B cell (primary cell): ENCODE measurements around the gene DLG1. TPM values are rescaled to one million over a fixed set of nuclear protein-coding genes. Genes with fewer than 3 reads are reported as not detected.

Experiments used
- ATAC-seq: fragments of 200-7000 bp; cut with Tn5 transposase; one replicate; pipeline ENCODE4 v1.10.0; 2021; ENCODE audit warnings: low read depth, mild to moderate bottlenecking, moderate number of reproducible peaks, moderate library complexity
- CTCF ChIA-PET: fragments of 350-600 bp; sonication (Branson Sonifier 250); formaldehyde crosslinking; loops from one replicate; lab custom pipeline; 2021; ENCODE audit warnings: antibody characterized with exemption, inconsistent platforms; lab: Charles Lee
- POLR2A ChIA-PET: fragments of 350-600 bp; sonication (Branson Sonifier 250); formaldehyde crosslinking; loops from one replicate; lab custom pipeline; 2021; ENCODE audit warnings: antibody characterized with exemption; lab: Charles Lee
- DNase-seq: peaks from one replicate; pipeline ENCODE4 v3.0.0; 2013
- H2AFZ ChIP-seq: 2 replicates; pipeline ENCODE4 v1.6.1; 2012; ENCODE audit warnings: mild to moderate bottlenecking, low read depth, low read length; ENCODE audit not compliant: insufficient read depth, poor library complexity, severe bottlenecking
- H3K27ac ChIP-seq, 2 donors: 1 replicate in 1 of 2; 2 replicates in 1 of 2; pipeline ENCODE4 v1.5.1; 2012 to 2013; ENCODE audit warnings: low read length in 2 of 2, mild to moderate bottlenecking in 2 of 2, moderate library complexity in 1 of 2
- H3K27me3 ChIP-seq, 4 experiments: fragments of 200-600 bp in 1 of 4; sonication (generic) in 1 of 4; replicated peaks in 1 of 4; 1 replicate in 2 of 4; 2 replicates in 2 of 4; pipeline versions ENCODE4 v1.6.1 to v1.7.0; 2013 to 2016; ENCODE audit warnings: low read length in 3 of 4, mild to moderate bottlenecking in 2 of 4, mixed read lengths in 1 of 4, moderate library complexity in 1 of 4; ENCODE audit not compliant: insufficient read depth in 4 of 4, control insufficient read depth in 3 of 4; ENCODE audit errors: control extremely low read depth in 1 of 4
- H3K36me3 ChIP-seq, 2 experiments: replicated peaks in 1 of 2; 1 replicate in 1 of 2; 2 replicates in 1 of 2; pipeline versions ENCODE4 v1.6.1 to v1.7.1; 2013; ENCODE audit warnings: low read length in 1 of 2; ENCODE audit not compliant: insufficient read depth in 2 of 2, control insufficient read depth in 1 of 2; ENCODE audit errors: control extremely low read depth in 1 of 2, extremely low read depth in 1 of 2
- H3K4me1 ChIP-seq, 2 donors: fragments of 200-600 bp in 1 of 2; sonication (generic) in 1 of 2; 1 replicate in 1 of 2; 2 replicates in 1 of 2; pipeline versions ENCODE4 v1.5.1 to v1.6.1; 2013 to 2017; ENCODE audit warnings: low read length in 2 of 2; ENCODE audit not compliant: control insufficient read depth in 2 of 2, insufficient read depth in 2 of 2
- H3K4me2 ChIP-seq: replicated peaks from 2 replicates; pipeline ENCODE3; 2012; ENCODE audit warnings: mild to moderate bottlenecking, low read depth, low read length; ENCODE audit not compliant: poor library complexity, severe bottlenecking
- H3K4me3 ChIP-seq, 5 experiments: fragments of 200-600 bp in 1 of 5; sonication (generic) in 1 of 5; 1 replicate in 3 of 5; 2 replicates in 2 of 5; pipeline versions ENCODE4 v1.5.1 to v1.7.0; 2011 to 2016; ENCODE audit warnings: low read length in 4 of 5, mild to moderate bottlenecking in 4 of 5, low read depth in 2 of 5, control low read depth in 1 of 5, moderate library complexity in 1 of 5; ENCODE audit not compliant: insufficient read depth in 1 of 5; ENCODE audit errors: control extremely low read depth in 1 of 5, extremely low read depth in 1 of 5
- H3K79me2 ChIP-seq: fragments of 200-600 bp; sonication (generic); one replicate; pipeline ENCODE4 v1.6.0; 2016; ENCODE audit warnings: low read length; ENCODE audit not compliant: control insufficient read depth, insufficient read depth
- H3K9ac ChIP-seq: fragments of 200-600 bp; sonication (generic); 2 replicates; pipeline ENCODE4 v1.6.1; 2017; ENCODE audit warnings: mild to moderate bottlenecking, low read length, moderate library complexity
- H3K9me3 ChIP-seq, 3 donors: one replicate each; pipeline versions ENCODE4 v1.6.1 to v1.7.1; 2013; ENCODE audit warnings: low read length in 2 of 3; ENCODE audit not compliant: control insufficient read depth in 2 of 3, insufficient read depth in 1 of 3; ENCODE audit errors: control extremely low read depth in 1 of 3
- H4K20me1 ChIP-seq: 2 replicates; pipeline ENCODE4 v1.6.0; 2012; ENCODE audit warnings: mild to moderate bottlenecking, low read length; ENCODE audit not compliant: insufficient read depth, control insufficient read depth, poor library complexity, severe bottlenecking
- H3K27ac Mint-ChIP-seq: one replicate; pipeline ENCODE4 v1.8.0; 2021; ENCODE audit warnings: mixed read lengths
- H3K27me3 Mint-ChIP-seq: one replicate; pipeline ENCODE4 v1.8.0; 2021; ENCODE audit warnings: mixed read lengths
- H3K4me1 Mint-ChIP-seq: one replicate; pipeline ENCODE4 v1.8.0; 2021; ENCODE audit warnings: mixed read lengths
- H3K4me3 Mint-ChIP-seq: one replicate; pipeline ENCODE4 v1.8.0; 2021; ENCODE audit warnings: mixed read lengths
- H3K9me3 Mint-ChIP-seq: one replicate; pipeline ENCODE4 v1.8.0; 2022; ENCODE audit warnings: mixed read lengths; ENCODE audit not compliant: insufficient read depth
- CTCF ChIP-seq: fragments of 200-600 bp; IDR thresholded peaks from one replicate; pipeline ENCODE4 v1.8.0; 2022; ENCODE audit warnings: antibody characterized with exemption, mild to moderate bottlenecking
- EZH2 ChIP-seq: IDR thresholded peaks from 2 replicates; pipeline ENCODE4 v1.6.1; 2012; ENCODE audit warnings: borderline replicate concordance, low read depth, mild to moderate bottlenecking, moderate library complexity, low read length; ENCODE audit not compliant: insufficient read depth, poor library complexity, severe bottlenecking
- WGBS: methylation state at CpG from one replicate; pipeline ENCODE4 v1.1.5; 2013; ENCODE audit warnings: missing lambda C conversion rate; ENCODE audit not compliant: insufficient coverage; 5-methylcytosine and 5-hydroxymethylcytosine counted together
- intact Hi-C: fragments of 100-400 bp; cut with micrococcal nuclease; formaldehyde crosslinking; loops from one replicate; pipeline ENCODE4 v1.10.0; 2022
- polyA plus RNA-seq: library from polyadenylated mRNA; depleted of rRNA; stranded (reverse); fragments of >200 nt; gene quantifications from 2 replicates; pipeline ENCODE4 v1.2.3, GENCODE V29; 2012
- total RNA-seq, 2 donors: library from RNA; stranded (reverse); fragments of 120-200 nt in 1 of 2; gene quantifications; 1 replicate in 1 of 2; 2 replicates in 1 of 2; pipeline versions ENCODE4 v1.2.3 to v1.2.4, GENCODE V29; 2013 to 2022

The DLG1 gene
- total and polyA plus RNA-seq, 2 donors (not counting 1 experiment from before 2014, with no cell fraction given), result 23.4 to 114 TPM

DNA sequence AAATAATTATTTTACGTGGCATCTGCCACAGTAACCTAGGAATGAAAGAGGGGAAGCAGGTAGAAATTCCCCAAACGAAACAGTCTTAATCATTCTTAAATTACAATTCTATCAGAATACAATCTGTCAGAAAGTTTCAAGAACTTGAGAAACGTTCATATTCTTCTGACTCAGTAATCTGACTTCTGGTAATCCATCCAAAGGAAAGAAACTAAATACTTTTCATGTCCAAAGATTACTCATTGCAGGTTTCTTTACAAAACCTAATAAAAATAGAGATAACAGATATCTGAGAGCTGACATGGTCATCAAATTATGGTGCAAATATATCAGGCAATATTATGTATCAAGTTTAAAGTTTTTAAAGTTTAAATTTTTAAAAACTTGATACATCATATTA lies 109.4 kb downstream of the DLG1 start:
- Histone ChIP-seq H3K9ac (no peak overlapping the region), H3K79me2 (peaks cover 27% of the 10 kb centered on the region), H2AFZ (no peak overlapping the region), H3K36me3 (peaks cover 2 to 3% of the 10 kb centered on the region in 2 experiments), H3K4me1 (no peaks in the 10 kb centered on the region), H3K4me2 (no peak overlapping the region), H3K4me3 (no peak overlapping the region), H3K27ac (no peak overlapping the region), H4K20me1 (peaks cover 24% of the 10 kb centered on the region), H3K9me3 (no peaks in the 10 kb centered on the region), H3K27me3 (no peaks in the 10 kb centered on the region)
- Mint-ChIP-seq H3K4me1 (no peaks in the 10 kb centered on the region), H3K27ac (no peak overlapping the region), H3K9me3 (no peaks in the 10 kb centered on the region), H3K27me3 (no peaks in the 10 kb centered on the region), H3K4me3 (no peak overlapping the region)
- no peak for DNase-seq
- CTCF ChIA-PET, result interaction anchor here (0.6 to 5.2 kb wide), 8 partner anchors 9 to 210 kb away, joined by 3 to 39 read pairs (median 4); partner anchors contain the start of gene MELTF
- POLR2A ChIA-PET, result no interaction called here
- no peak for TF ChIP-seq EZH2
- TF ChIP-seq CTCF, result no peak
- WGBS, result no CpG with 5 or more reads among the region's 3 CpGs
- intact Hi-C loops, result no loop called here
- ATAC-seq, result no peak

- H3K4me3 ChIP-seq, result no peak overlapping the region
- TF ChIP-seq EZH2, result no peak
- TF ChIP-seq CTCF, result peak; percentile 97
- Mint-ChIP-seq H3K4me1 (peaks cover 2% of the 10 kb centered on the region), H3K4me3 (no peak overlapping the region), H3K9me3 (no peaks in the 10 kb centered on the region), H3K27me3 (no peaks in the 10 kb centered on the region), H3K27ac (no peak overlapping the region)
- no peak overlapping the region for H3K27ac ChIP-seq
- intact Hi-C loops, result loop anchor here (1.0 kb wide), 2 partner anchors 184 to 209 kb away; no protein-coding TSS in a partner anchor
- no peak overlapping the region for H3K4me2 ChIP-seq
- CTCF ChIA-PET, result interaction anchor here (0.7 to 5.2 kb wide), 17 partner anchors 11 to 350 kb away, joined by 3 to 39 read pairs (median 3); partner anchors contain the start of gene MELTF
- H2AFZ ChIP-seq, result no peak overlapping the region
- DNase-seq (peak; percentile 74), ATAC-seq (peak; percentile 69)
- no CpG with 5 or more reads among the region's 1 CpG for WGBS
- peaks cover 28% of the 10 kb centered on the region for H4K20me1 ChIP-seq
- peaks cover 30% of the 10 kb centered on the region for H3K79me2 ChIP-seq
- H3K4me1 ChIP-seq, result no peaks in the 10 kb centered on the region
- H3K36me3 ChIP-seq, result peaks cover 0 to 2% of the 10 kb centered on the region in 2 experiments
- no peaks in the 10 kb centered on the region for H3K9me3 ChIP-seq
- H3K27me3 ChIP-seq, result no peaks in the 10 kb centered on the region
- no peak overlapping the region for H3K9ac ChIP-seq
- POLR2A ChIA-PET, result no interaction called here
Observed at GRCh38 chr3:197186887-197187588, 111.4 kb downstream of the DLG1 start.
